G401 (cell line): ENCODE measurements around the gene DLX2. TPM values are rescaled to one million over a fixed set of nuclear protein-coding genes. Genes with fewer than 3 reads are reported as not detected.
A peak's percentile ranks its signal among the peaks of the same experiment; 100 is the strongest.
"Not testable (repeated sequence)": the region's sequence is repeated elsewhere in the genome, so short reads cannot be mapped to it uniquely, and the experiment has no call there.

Source experiments
- DNase-seq: peaks from one replicate; pipeline ENCODE4 v3.0.0-alpha.2; 2015; ENCODE audit warnings: low spot score
- in situ Hi-C: cut with HindIII; loops from 2 replicates; pipeline ENCODE4 v1.10.0; 2016; ENCODE audit warnings: low sequenced_read_pairs, mixed read lengths
- total RNA-seq: library from RNA; depleted of rRNA; stranded (reverse); fragments of >200 nt; shearing (Covaris generic); gene quantifications from 2 replicates; pipeline ENCODE4 v1.2.3, GENCODE V29; 2014; rRNA removed

Gene DLX2
- 5.0 and 5.3 TPM in 2 replicates for total RNA-seq

GRCh38 chr2:172102391-172103359 lies at the start of gene DLX2:
Gene DLX2, minus strand, starts transcription at chr2:172102900. Its CDS starts 362 bp downstream, at chr2:172102538.
- DNase-seq = peak; percentile 72
- in situ Hi-C loops = no loop called here

GRCh38 chr2:172147944-172148650 lies 45.4 kb upstream of the DLX2 start:
- no peak for DNase-seq
- in situ Hi-C loops = no loop called here

GRCh38 chr2:172143817-172144216 lies 41.1 kb upstream of the DLX2 start:
- no peak for DNase-seq
- in situ Hi-C loops = no loop called here

- in situ Hi-C loops, DNase-seq: not testable (repeated sequence)
These were observed 36.0 kb upstream of the DLX2 start for GRCh38 chr2:172138727-172139126.

- no peak for DNase-seq
- in situ Hi-C loops = no loop called here
These were observed 35.2 kb upstream of the DLX2 start for GRCh38 chr2:172137943-172138342.

GRCh38 chr2:172137109-172137508 lies 34.4 kb upstream of the DLX2 start:
- no peak for DNase-seq
- in situ Hi-C loops = no loop called here

GRCh38 chr2:172135446-172135845 lies 32.7 kb upstream of the DLX2 start:
- in situ Hi-C loops = no loop called here

GRCh38 chr2:172134270-172134669 lies 31.6 kb upstream of the DLX2 start:
- DNase-seq = no peak
- in situ Hi-C loops = no loop called here

More at GRCh38 chr2:172135446-172135845, 32.7 kb upstream of the DLX2 start:
- no peak for DNase-seq

GRCh38 chr2:172131713-172132555 lies 29.2 kb upstream of the DLX2 start:
- in situ Hi-C loops = no loop called here
- peak; percentile 11 for DNase-seq

GRCh38 chr2:172129404-172129803 lies 26.7 kb upstream of the DLX2 start:
- in situ Hi-C loops = no loop called here

GRCh38 chr2:172128484-172128883 lies 25.8 kb upstream of the DLX2 start:
- in situ Hi-C loops = no loop called here
- no peak for DNase-seq

More at GRCh38 chr2:172129404-172129803, 26.7 kb upstream of the DLX2 start:
- DNase-seq = no peak

- in situ Hi-C loops = no loop called here
- no peak for DNase-seq
These were observed 17.4 kb upstream of the DLX2 start for GRCh38 chr2:172120118-172120517.

- in situ Hi-C loops = no loop called here
- no peak for DNase-seq
These were observed 16.4 kb upstream of the DLX2 start for GRCh38 chr2:172119089-172119488.

GRCh38 chr2:172116107-172116506 lies 13.4 kb upstream of the DLX2 start:
- in situ Hi-C loops = no loop called here

GRCh38 chr2:172114579-172114978 lies 11.9 kb upstream of the DLX2 start:
- in situ Hi-C loops = no loop called here

More at GRCh38 chr2:172116107-172116506, 13.4 kb upstream of the DLX2 start:
- DNase-seq = no peak

GRCh38 chr2:172114176-172114575 lies 11.5 kb upstream of the DLX2 start:
- DNase-seq, in situ Hi-C loops: not testable (repeated sequence)

More at GRCh38 chr2:172114579-172114978, 11.9 kb upstream of the DLX2 start:
- DNase-seq = no peak

- DNase-seq = peak; percentile 67
- in situ Hi-C loops = no loop called here
These were observed 10.9 kb upstream of the DLX2 start for GRCh38 chr2:172113617-172114016.

GRCh38 chr2:172109988-172110811 lies 7.5 kb upstream of the DLX2 start:
- DNase-seq = no peak
- in situ Hi-C loops = no loop called here
